Fibroblast of upper back skin (primary cell): ENCODE results near the gene CGB8.
"Not testable (repeated sequence)": the region's sequence is repeated elsewhere in the genome, so short reads cannot be mapped to it uniquely, and the experiment has no call there.

ENCODE experiments used
- DNase-seq: peaks from one replicate; pipeline ENCODE4 v3.0.0-alpha.2; 2013

Gene CGB8

GRCh38 chr19:49064768-49065611, 16.1 kb upstream of the CGB8 start, which contains the start of gene NTF4:
NTF4 (minus strand) TSS chr19:49064818; CDS start chr19:49061997, 2,821 bp downstream.
- peak; percentile 33 for DNase-seq

GRCh38 chr19:49064029-49064629, 15.2 kb upstream of the CGB8 start:
- DNase-seq, result no peak

- no peak for DNase-seq
These were observed 12.5 kb upstream of the CGB8 start for GRCh38 chr19:49061445-49061844.

GRCh38 chr19:49061000-49061399, 12.1 kb upstream of the CGB8 start:
- DNase-seq, result no peak

GRCh38 chr19:49059053-49059452, 10.1 kb upstream of the CGB8 start:
- DNase-seq, result no peak

- DNase-seq, result peak; percentile 51
These were observed 9.7 kb upstream of the CGB8 start for GRCh38 chr19:49058562-49058961.

- DNase-seq, result peak; percentile 63
These were observed 8.8 kb upstream of the CGB8 start, which contains the start of gene CGB7 for GRCh38 chr19:49057636-49058234. CGB7 (minus strand) TSS chr19:49057749; CDS start chr19:49055375, 2,374 bp downstream.

GRCh38 chr19:49056902-49057596, 8.1 kb upstream of the CGB8 start:
- not testable (repeated sequence) for DNase-seq

GRCh38 chr19:49056101-49056901, 7.4 kb upstream of the CGB8 start:
- DNase-seq, result peak; percentile 45

GRCh38 chr19:49050376-49051033, 1.6 kb upstream of the CGB8 start:
- DNase-seq, result peak; percentile 66

GRCh38 chr19:49049834-49050233, 923 bp upstream of the CGB8 start:
- not testable (repeated sequence) for DNase-seq

GRCh38 chr19:49043548-49043947, 5.4 kb downstream of the CGB8 start, which contains the start of gene CGB5:
CGB5 (plus strand) TSS chr19:49043848; CDS start chr19:49044210, 362 bp downstream.
- DNase-seq, result not testable (repeated sequence)

- not testable (repeated sequence) for DNase-seq
These were observed 6.2 kb downstream of the CGB8 start for GRCh38 chr19:49042666-49043065.

GRCh38 chr19:49042177-49042576, 6.7 kb downstream of the CGB8 start:
- no peak for DNase-seq

GRCh38 chr19:49039736-49040135, 9.2 kb downstream of the CGB8 start:
- not testable (repeated sequence) for DNase-seq

- peak; percentile 66 for DNase-seq
These were observed 10.2 kb downstream of the CGB8 start for GRCh38 chr19:49038557-49039276.

- DNase-seq, result not testable (repeated sequence)
These were observed 10.8 kb downstream of the CGB8 start for GRCh38 chr19:49038111-49038510.

GRCh38 chr19:49036815-49037214, 12.1 kb downstream of the CGB8 start, which contains the start of gene CGB1:
CGB1 (minus strand) TSS chr19:49036895; CDS start chr19:49036711, 184 bp downstream.
- DNase-seq, result not testable (repeated sequence)

GRCh38 chr19:49031642-49032301, 17.1 kb downstream of the CGB8 start, which contains the start of gene CGB2:
CGB2 (plus strand) TSS chr19:49031890; CDS start chr19:49032096, 206 bp downstream.
- not testable (repeated sequence) for DNase-seq

GRCh38 chr19:49030323-49030722, 18.6 kb downstream of the CGB8 start:
- not testable (repeated sequence) for DNase-seq
